GM19324 (cell line): Measurements from ENCODE around the gene SLC29A1.
"Not testable (repeated sequence)": the region's sequence is repeated elsewhere in the genome, so short reads cannot be mapped to it uniquely, and the experiment has no call there.

Source experiments
- ATAC-seq: cut with Tn5 transposase; IDR thresholded peaks from one replicate; pipeline ENCODE4 v1.9.1; 2021; ENCODE audit warnings: mild to moderate bottlenecking, moderate library complexity; ENCODE audit not compliant: unreplicated experiment, low FRiP score

Gene SLC29A1

GRCh38 chr6:44221291-44221960 is 2.0 kb upstream of the SLC29A1 start:
- ATAC-seq, result peak; percentile 43

- ATAC-seq, result no peak
These were observed 1.4 kb upstream of the SLC29A1 start for GRCh38 chr6:44221961-44222335.

GRCh38 chr6:44222486-44223318 is 693 bp upstream of the SLC29A1 start:
- no peak for ATAC-seq

- no peak for ATAC-seq
These were observed 902 bp downstream of the SLC29A1 start for GRCh38 chr6:44224029-44224964.

- ATAC-seq, result no peak
These were observed 1.5 kb downstream of the SLC29A1 start for GRCh38 chr6:44224965-44225305.

GRCh38 chr6:44225579-44226325 is 2.4 kb downstream of the SLC29A1 start:
- no peak for ATAC-seq

- no peak for ATAC-seq
These were observed 3.2 kb downstream of the SLC29A1 start for GRCh38 chr6:44226368-44227147.

GRCh38 chr6:44227148-44227793 is 3.9 kb downstream of the SLC29A1 start:
- no peak for ATAC-seq

GRCh38 chr6:44228031-44228430 is 4.6 kb downstream of the SLC29A1 start:
- no peak for ATAC-seq

- no peak for ATAC-seq
These were observed 5.0 kb downstream of the SLC29A1 start for GRCh38 chr6:44228433-44228832.

- no peak for ATAC-seq
These were observed 5.4 kb downstream of the SLC29A1 start for GRCh38 chr6:44228836-44229235.

- ATAC-seq, result no peak
These were observed 6.1 kb downstream of the SLC29A1 start for GRCh38 chr6:44229376-44230033.

- no peak for ATAC-seq
These were observed 6.8 kb downstream of the SLC29A1 start for GRCh38 chr6:44230034-44230675.

GRCh38 chr6:44231426-44231825 is 8.0 kb downstream of the SLC29A1 start:
- ATAC-seq, result not testable (repeated sequence)

GRCh38 chr6:44232676-44233566 is 9.5 kb downstream of the SLC29A1 start:
- ATAC-seq, result no peak

GRCh38 chr6:44233567-44234100 is 10.2 kb downstream of the SLC29A1 start:
- no peak for ATAC-seq
